Activated T-cell treated with anti-CD3 and anti-CD28 coated beads, Interleukin-2, amount 50 U/mL, for 4 hours (primary cell): Measurements from ENCODE around the gene EPS8. TPM values are rescaled to one million over a fixed set of nuclear protein-coding genes. Genes with fewer than 3 reads are reported as not detected.
A peak's percentile ranks its signal among the peaks of the same experiment; 100 is the strongest.
"Not testable (repeated sequence)": the region's sequence is repeated elsewhere in the genome, so short reads cannot be mapped to it uniquely, and the experiment has no call there.

Source experiments
- ATAC-seq, 2 donors: fragments of 200-7000 bp; cut with Tn5 transposase; one replicate each; pipeline ENCODE4 v1.10.0; 2021
- DNase-seq: peaks from one replicate; pipeline ENCODE4 v3.0.0-alpha.2; 2020
- H3K27me3 Mint-ChIP-seq: one replicate; pipeline ENCODE4 v1.8.0; 2021; ENCODE audit warnings: low read depth, mixed read lengths
- H3K36me3 Mint-ChIP-seq: one replicate; pipeline ENCODE4 v1.8.0; 2022; ENCODE audit warnings: mixed read lengths; ENCODE audit not compliant: insufficient read depth
- H3K4me1 Mint-ChIP-seq: one replicate; pipeline ENCODE4 v1.8.0; 2021; ENCODE audit warnings: low read depth, mixed read lengths
- H3K4me3 Mint-ChIP-seq: one replicate; pipeline ENCODE4 v1.8.0; 2021; ENCODE audit warnings: mild to moderate bottlenecking, moderate library complexity, mixed read lengths
- H3K9me3 Mint-ChIP-seq: one replicate; pipeline ENCODE4 v1.8.0; 2021; ENCODE audit warnings: mixed read lengths
- total RNA-seq, 3 donors: library from RNA; stranded (reverse); gene quantifications; one replicate each; pipeline ENCODE4 v1.2.1, GENCODE V29; 2021

EPS8 gene
- total RNA-seq, 3 donors from 2014 or later: 0.73 to 1.4 (median 0.95) TPM

DNA sequence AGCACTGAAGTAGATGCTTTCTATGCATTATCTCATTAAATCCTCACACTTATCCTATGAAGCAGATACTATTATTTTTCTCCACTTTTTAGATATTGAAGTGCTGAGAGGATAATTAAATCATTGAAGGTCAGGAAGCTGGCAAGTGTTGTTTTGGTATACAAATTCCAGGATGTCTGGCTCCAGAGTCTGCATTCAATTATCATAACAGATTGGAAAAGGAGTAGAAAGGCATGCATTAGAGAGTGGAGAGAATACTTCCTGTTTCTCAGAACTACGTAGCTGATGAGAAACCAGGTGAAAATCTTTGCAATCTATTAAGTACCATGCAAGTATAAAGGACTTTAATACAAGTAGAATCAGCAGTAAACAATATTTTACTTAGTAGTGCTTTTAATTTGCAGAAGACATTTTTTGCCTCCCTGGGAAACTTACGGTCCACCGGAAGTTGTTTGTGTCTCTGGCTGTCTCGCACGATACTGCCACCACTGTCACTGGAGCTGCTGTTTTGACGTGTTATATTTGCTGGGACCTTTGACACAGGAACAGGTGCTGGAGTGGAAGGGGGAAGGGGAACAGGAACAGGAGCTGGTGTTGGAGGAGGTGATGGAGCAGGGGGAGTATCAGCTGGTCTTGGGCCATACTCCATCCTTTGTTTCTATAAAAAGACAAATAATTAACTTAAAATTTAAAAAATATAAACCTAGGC lies 158.0 kb downstream of the EPS8 start:
- DNase-seq: no peak
- H3K9me3 Mint-ChIP-seq: no peaks in the 10 kb centered on the region
- H3K27me3 Mint-ChIP-seq: no peaks in the 10 kb centered on the region
- no peak overlapping the region for H3K4me3 Mint-ChIP-seq
- no peaks in the 10 kb centered on the region for H3K4me1 Mint-ChIP-seq
- no peaks in the 10 kb centered on the region for H3K36me3 Mint-ChIP-seq
- no peak for ATAC-seq

DNA sequence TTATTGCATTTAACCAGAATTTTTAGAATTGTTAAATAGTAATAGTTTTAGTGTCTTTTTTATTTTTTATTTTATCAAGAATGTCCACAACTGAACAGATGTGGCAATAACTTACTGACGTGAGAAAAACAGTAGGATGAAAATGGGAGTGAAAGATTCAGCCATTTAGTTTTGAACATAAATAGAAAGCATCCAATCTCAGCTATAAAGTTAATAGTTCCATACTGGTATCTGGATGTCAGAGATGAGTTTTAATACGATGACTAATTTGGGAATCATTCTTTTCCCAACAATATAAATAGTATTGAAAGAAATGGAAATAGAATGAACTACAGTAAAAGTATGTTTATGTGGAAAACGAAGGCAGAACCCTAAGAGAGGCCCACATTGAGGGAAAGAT lies 159.4 kb downstream of the EPS8 start:
- Mint-ChIP-seq H3K36me3 (no peaks in the 10 kb centered on the region), H3K9me3 (no peaks in the 10 kb centered on the region), H3K27me3 (no peaks in the 10 kb centered on the region), H3K4me3 (no peak overlapping the region), H3K4me1 (no peaks in the 10 kb centered on the region)
- DNase-seq (no peak), ATAC-seq (no peak)

DNA sequence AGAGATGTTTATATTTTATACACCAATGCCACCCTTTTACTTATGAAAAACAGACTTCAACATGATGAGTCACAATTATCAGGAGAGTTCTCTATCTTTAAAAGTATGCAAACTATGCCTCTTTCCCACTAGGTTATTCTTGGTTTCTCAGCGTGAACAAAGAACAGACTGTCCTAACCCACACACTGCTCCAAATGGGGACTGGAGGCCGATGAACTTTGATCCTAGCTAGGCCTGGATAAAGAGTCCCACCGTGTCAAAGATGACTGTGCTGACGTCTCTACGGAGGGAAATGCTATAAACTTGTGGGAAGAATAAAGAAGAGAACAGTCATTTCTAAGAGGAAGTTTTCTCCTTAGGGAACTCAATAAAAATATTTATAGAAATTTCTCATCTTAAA lies 160.1 kb downstream of the EPS8 start:
- no peaks in the 10 kb centered on the region for H3K9me3 Mint-ChIP-seq
- H3K4me3 Mint-ChIP-seq: no peak overlapping the region
- DNase-seq (no peak), ATAC-seq (no peak)
- H3K36me3 Mint-ChIP-seq: no peaks in the 10 kb centered on the region
- no peaks in the 10 kb centered on the region for H3K4me1 Mint-ChIP-seq
- no peaks in the 10 kb centered on the region for H3K27me3 Mint-ChIP-seq

DNA sequence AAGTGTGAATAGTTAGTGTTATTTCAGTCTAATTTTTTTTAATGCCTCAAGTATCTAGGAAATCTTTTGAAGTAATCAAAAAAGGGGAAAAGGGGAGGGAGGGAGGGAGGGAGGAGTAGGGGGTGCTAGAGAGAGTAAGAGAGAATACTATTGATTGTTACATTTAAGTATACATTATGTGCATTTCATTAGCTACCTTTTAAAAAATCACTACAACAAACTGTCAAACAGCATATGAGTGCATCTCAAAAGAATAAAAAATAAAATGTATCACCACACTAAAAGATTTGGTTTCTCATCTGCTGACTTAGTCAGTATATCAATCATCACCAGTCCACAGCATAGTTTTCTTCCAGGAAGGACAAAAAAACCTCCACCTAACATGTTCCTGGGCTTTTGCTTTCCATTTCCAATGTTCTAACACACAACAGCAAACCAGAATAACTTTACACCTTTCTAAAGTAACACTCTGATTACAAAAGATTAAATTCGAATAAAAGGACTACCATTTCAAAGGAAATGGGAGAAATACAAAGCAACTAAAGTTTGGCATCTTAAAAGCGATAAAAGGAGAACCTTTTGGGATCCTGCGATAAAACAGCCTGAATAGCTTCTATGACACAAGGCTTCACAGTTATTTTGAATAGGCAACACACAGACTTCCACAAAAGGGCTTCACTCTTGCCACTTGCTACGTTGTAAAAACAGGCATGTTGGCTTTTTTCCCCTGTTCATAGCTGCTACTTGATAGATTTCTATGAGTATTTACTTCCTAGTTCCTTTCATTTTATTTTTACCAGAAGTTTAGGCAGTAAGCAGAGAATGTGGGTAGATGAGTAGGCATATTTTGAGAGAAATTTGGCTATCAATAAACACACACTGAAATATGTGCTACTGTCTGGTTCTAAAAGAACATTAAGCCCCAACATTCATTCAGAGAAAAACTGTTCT lies 160.9 kb downstream of the EPS8 start:
- Mint-ChIP-seq H3K27me3 (no peaks in the 10 kb centered on the region), H3K36me3 (no peaks in the 10 kb centered on the region), H3K9me3 (no peaks in the 10 kb centered on the region), H3K4me1 (no peaks in the 10 kb centered on the region), H3K4me3 (no peak overlapping the region)
- ATAC-seq (no peak), DNase-seq (no peak)

DNA sequence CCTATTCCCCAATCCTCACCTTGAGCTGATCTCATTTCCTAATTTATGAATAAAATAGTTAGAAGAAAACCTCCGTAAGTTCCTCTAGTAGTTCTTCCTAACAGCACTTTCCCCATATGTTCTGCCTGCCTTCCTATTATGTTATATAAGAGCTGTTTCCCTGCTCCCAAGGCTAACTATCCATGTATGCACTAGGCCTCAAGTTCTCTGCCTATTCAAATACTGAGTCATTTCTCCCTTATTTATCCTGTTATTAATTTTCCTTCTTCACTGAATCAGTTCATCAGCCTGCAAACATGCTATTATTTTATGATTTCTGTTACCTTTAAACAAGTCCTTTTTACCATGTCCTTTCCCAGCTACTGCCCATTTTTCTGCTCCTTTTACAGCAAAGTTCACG lies 164.1 kb downstream of the EPS8 start:
- DNase-seq (no peak), ATAC-seq (no peak)
- Mint-ChIP-seq H3K36me3 (peaks cover 2% of the 10 kb centered on the region), H3K27me3 (peaks cover 4% of the 10 kb centered on the region), H3K9me3 (no peaks in the 10 kb centered on the region), H3K4me1 (no peaks in the 10 kb centered on the region), H3K4me3 (no peak overlapping the region)

DNA sequence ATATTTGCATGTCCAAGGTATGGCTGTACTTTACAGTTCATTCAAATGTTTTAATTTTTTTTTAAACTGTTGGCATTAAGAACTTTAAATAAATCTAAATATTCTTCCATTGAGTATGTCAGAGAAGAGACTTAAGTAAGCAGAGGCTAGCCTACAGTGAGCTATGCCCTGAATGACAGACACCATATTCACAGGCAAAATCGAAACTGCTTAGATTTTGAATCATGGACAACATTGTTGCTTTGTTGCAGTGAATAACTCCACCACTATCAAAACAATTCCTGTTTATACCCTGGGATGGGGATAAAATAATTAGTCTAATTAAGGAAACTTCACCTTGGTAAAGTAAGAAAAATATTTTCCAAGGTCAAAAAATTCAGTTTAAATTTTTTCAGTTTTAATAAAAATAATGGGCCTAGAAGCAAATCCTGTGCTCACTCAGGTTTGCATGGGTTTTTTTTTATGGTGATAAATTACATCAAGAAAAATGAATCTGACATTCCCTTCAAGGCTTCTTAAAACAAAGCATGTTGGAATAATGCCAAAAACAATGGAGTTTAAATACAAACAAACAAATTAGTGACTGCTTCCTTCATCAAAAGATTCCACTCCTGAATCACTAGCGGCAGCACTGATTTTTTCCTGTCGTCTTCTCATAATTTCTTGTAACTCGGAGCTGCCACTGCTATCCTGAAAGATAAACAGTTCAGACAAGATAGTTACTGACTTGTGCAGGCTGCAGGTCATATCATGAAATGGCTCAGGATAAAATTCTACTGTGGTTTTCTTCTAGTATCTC lies 168.2 kb downstream of the EPS8 start:
- peaks cover 2% of the 10 kb centered on the region for H3K36me3 Mint-ChIP-seq
- peaks cover 5% of the 10 kb centered on the region for H3K9me3 Mint-ChIP-seq
- no peak for ATAC-seq
- H3K4me3 Mint-ChIP-seq: no peak overlapping the region
- DNase-seq: no peak
- H3K4me1 Mint-ChIP-seq: no peaks in the 10 kb centered on the region
- H3K27me3 Mint-ChIP-seq: peaks cover 16% of the 10 kb centered on the region

DNA sequence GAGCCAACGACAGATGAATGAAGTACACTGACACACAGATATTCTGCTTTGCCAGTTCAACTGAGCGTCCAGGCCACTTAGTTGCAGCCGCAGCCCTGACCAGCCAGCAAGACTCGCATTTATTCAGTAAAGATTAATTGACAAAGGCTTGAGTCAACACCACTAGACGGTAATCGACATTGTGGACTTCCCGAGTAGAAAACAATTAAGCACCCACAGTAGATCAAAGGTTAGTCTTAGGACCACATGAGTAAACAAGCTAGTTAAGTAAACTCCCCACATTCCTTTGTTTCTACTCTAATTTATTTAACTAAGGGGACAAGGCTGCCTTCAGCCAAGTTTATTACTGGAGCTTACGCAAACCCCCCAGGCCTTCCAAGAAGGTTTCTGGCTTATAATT lies 172.7 kb downstream of the EPS8 start:
- not testable (repeated sequence) for H3K36me3 Mint-ChIP-seq, H3K4me1 Mint-ChIP-seq, DNase-seq, H3K4me3 Mint-ChIP-seq, H3K9me3 Mint-ChIP-seq, ATAC-seq
- H3K27me3 Mint-ChIP-seq: peaks cover 11% of the 10 kb centered on the region

DNA sequence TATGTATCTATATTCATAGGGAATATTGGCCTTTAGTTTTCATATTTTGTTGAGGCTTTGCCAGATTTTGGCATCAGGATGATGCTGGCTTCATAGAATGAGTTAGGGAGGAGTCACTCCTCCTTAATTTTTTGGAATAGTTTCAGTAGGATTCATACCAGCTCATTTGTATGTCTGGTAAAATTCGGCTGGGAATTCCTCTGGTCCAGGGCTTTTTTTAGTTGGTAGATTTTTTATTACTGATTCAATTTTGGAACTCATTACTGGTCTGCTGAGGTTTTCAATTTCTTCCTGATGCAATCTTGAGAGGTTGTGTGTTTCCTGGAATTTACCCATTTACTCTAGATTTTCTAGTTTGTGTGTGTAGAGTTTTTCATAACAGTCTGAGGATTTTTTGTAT lies 175.2 kb downstream of the EPS8 start:
- H3K4me1 Mint-ChIP-seq: no peaks in the 10 kb centered on the region
- H3K27me3 Mint-ChIP-seq: peaks cover 11% of the 10 kb centered on the region
- no peak for ATAC-seq
- no peak for DNase-seq
- peaks cover 9% of the 10 kb centered on the region for H3K9me3 Mint-ChIP-seq
- no peaks in the 10 kb centered on the region for H3K36me3 Mint-ChIP-seq
- no peak overlapping the region for H3K4me3 Mint-ChIP-seq

DNA sequence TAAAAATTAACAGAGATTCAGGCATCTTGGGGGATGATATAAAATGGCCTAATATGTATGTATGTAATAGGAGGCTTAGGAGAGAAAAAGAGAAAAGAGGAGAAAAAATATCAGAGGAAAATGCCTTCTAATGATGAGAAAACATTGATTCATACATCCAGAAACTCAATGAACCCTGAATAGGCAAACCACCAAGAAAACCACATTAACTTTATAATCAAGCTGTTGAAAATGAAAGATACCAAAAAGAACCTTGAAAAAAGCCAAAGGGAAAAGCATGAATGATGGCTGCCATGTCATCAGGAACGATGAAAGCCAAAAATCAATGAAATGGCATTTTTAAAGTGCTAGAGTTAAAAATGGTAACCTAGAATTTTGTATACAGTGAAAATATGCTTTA lies 180.2 kb downstream of the EPS8 start:
- no peaks in the 10 kb centered on the region for H3K36me3 Mint-ChIP-seq
- DNase-seq: no peak
- H3K4me3 Mint-ChIP-seq: no peak overlapping the region
- H3K4me1 Mint-ChIP-seq: no peaks in the 10 kb centered on the region
- no peak for ATAC-seq
- H3K9me3 Mint-ChIP-seq: peaks cover 4% of the 10 kb centered on the region
- peaks cover 5% of the 10 kb centered on the region for H3K27me3 Mint-ChIP-seq

DNA sequence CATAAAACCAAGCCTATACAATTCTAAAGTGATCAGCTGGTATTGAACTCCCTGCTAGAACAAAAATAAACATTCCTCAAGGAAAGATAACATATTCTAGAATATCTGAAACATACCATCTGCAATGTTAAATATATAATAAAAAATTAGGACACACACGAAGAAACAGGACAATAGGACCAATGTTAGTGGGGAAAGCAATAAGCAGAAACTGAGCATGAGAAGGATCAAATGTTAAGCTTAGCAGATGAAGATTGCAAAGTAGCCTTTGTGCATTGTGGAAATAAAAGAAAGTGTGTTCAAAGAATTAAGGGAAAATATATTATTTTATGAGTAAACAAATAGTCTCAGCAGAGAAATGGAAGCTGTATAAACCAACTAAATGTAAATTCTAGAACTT lies 180.8 kb downstream of the EPS8 start:
- Mint-ChIP-seq H3K36me3 (no peaks in the 10 kb centered on the region), H3K4me1 (no peaks in the 10 kb centered on the region), H3K27me3 (peaks cover 5% of the 10 kb centered on the region), H3K4me3 (no peak overlapping the region), H3K9me3 (peaks cover 4% of the 10 kb centered on the region)
- DNase-seq: no peak
- ATAC-seq: no peak

DNA sequence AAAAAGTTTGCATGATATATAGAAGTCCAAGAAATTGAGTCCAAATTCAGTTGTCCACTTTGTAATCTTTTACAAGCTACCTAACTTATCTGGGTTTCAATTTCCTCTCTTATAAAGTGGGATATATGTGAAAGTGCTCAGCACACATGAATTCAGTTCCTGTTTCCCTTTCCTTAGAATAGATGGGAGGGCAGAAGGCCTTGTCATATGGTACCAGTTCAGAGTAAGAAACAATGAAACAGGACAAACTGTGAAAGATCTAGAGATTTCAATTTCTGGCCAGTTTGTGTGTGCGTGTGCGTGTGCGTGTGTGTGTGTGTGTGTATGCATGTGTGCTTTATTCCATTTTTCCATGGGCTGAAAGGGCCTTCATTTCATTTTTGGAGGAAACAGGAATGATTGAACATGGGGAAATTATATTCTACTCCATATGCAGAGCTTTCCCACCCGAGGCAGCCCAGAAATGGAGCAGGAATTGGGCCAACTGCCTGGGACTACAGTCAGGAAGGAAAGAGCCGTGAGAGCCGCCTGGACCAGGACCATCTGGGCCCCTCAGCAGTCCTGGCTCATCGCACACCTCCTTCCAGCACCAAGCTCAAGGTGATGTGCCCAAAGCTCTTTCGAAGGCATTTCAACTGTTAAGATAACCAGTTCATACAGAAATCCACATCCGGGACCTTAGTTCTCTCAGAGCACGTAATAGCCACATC lies 183.2 kb downstream of the EPS8 start:
- H3K36me3 Mint-ChIP-seq: no peaks in the 10 kb centered on the region
- ATAC-seq (no peak), DNase-seq (no peak)
- peaks cover 5% of the 10 kb centered on the region for H3K27me3 Mint-ChIP-seq
- no peaks in the 10 kb centered on the region for H3K9me3 Mint-ChIP-seq
- H3K4me1 Mint-ChIP-seq: no peaks in the 10 kb centered on the region
- H3K4me3 Mint-ChIP-seq: no peak overlapping the region

DNA sequence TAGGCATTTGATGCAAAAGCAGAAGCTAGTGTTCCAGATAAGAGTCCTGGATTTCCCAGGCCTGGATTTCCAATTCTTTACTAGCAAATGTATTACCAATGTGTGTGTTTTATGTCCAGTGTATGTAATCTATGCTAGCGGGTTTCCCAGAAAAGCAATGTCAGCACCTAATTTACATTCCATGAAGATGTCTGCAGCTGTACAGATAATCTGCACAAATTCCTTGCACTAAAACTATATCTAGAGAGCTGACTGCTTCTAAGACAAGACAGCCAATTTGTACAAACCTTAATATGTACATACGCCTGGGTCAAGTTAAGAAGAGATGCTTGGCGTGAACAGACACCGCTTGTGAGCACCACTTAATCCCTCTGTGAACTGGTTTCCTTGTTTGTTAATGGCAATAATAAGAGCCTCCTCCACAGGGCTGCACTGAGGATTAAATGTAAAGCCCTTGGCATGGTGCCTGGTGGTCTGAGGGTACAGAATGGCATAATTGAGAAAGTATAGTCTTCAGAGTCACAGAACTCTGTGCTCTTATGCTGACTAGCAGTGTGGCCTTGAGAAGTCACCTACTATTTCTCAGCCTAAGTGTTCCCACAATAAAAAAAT lies 185.6 kb downstream of the EPS8 start:
- no peaks in the 10 kb centered on the region for H3K9me3 Mint-ChIP-seq
- H3K36me3 Mint-ChIP-seq: no peaks in the 10 kb centered on the region
- H3K27me3 Mint-ChIP-seq: peaks cover 5% of the 10 kb centered on the region

DNA sequence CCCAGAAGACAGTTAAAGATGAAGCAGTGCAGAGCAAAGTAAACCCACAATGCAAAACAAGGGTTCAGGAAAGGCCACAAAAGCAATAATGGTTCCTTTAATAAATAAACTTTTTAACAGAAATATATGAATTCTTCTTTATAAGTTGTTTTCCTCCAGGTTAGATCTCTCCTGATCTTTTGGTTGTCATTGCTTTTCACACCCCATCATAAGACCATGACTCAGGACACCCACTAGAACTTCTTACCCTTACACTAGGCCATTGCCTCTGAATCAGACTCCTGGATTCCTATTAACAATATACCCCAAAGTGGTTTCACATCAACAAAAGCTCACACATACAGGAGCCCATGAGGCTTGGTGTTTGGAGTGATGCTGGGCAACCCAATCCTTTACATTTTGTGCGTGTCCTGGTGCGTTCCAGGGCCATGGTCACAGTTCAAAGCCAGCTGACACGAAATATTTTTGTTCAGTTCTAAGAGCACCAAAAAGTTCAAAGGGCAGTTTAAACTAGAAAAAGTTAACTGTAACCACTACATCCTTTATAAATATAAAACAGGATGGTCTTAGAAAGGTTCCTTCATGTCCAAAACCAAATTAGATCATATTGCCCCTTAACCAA lies 187.0 kb downstream of the EPS8 start:
- DNase-seq (no peak), ATAC-seq (peak; percentile 23 to 36)
- Mint-ChIP-seq H3K9me3 (no peaks in the 10 kb centered on the region), H3K36me3 (no peaks in the 10 kb centered on the region), H3K4me3 (no peak overlapping the region), H3K27me3 (peaks cover 5% of the 10 kb centered on the region), H3K4me1 (no peaks in the 10 kb centered on the region)

More for the DNA sequence above, 185.6 kb downstream of the EPS8 start:
- DNase-seq (no peak), ATAC-seq (no peak)
- Mint-ChIP-seq H3K4me3 (no peak overlapping the region), H3K4me1 (no peaks in the 10 kb centered on the region)
